Left hindlimb (tissue), 1 donor: Measurements from ENCODE around the gene NLRP6.
A peak's percentile ranks its signal among the peaks of the same experiment; 100 is the strongest.
"Not testable (repeated sequence)": the region's sequence is repeated elsewhere in the genome, so short reads cannot be mapped to it uniquely, and the experiment has no call there.

Experiments used
- DNase-seq: peaks from one replicate; pipeline ENCODE4 v3.0.0-alpha.2; 2018

NLRP6 gene

GRCh38 chr11:282630-283360 lies 4.6 kb downstream of the NLRP6 start:
- DNase-seq: no peak

GRCh38 chr11:283405-284104 lies 5.3 kb downstream of the NLRP6 start:
- no peak for DNase-seq

- DNase-seq: peak; percentile 27
Observed at GRCh38 chr11:284105-285020, 6.2 kb downstream of the NLRP6 start.

- DNase-seq: peak; percentile 16
Observed at GRCh38 chr11:285021-285893, 7.0 kb downstream of the NLRP6 start.

DNA sequence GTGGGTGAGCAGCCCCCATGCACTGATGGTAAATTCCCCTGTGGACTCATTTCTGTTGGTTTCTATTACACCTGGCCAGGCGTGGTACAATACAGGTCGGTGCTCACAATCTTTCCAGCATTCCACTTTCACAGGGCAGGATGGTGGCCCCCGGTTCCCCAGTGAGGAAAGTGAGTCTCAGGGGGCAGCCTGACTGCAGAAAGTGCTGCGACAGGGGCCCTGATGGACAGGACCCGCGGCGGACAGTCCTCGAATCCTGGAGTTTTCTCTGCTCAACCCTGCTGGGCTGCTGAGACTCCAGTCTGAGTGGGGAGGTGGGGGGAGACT lies 7.7 kb downstream of the NLRP6 start:
- no peak for DNase-seq

DNA sequence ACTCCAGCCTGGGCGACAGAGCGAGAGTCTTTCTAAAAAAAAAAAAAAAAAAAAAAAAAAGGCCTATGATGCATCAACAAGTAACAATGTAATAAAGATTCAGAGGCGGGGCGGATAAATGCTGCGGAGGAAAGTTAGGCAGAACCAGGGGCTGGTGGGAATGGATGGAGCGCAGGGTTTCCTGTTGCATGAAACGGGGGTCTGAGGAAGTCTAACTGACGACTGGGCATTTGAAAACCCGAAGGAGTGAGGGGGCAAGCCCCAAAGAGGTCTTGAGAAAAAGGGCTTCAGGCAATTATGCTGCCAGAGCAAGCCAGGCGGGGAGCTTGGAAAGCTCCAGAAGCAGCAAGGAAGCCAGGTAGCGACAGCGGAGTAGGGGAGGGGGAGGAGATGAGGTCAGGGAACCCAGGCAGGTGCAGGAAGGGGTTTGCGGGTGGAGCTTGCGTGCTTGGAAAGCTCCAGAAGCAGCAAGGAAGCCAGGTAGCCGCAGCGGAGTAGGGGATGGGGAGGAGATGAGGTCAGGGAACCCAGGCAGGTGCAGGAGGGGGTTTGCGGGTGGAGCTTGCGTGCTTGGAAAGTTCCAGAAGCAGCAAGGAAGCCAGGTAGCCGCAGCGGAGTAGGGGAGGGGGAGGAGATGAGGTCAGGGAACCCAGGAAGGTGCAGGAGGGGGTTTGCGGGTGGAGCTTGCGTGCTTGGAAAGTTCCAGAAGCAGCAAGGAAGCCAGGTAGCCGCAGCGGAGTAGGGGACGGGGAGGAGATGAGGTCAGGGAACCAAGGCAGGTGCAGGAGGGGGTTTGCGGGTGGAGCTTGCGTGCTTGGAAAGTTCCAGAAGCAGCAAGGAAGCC lies 9.0 kb downstream of the NLRP6 start:
- not testable (repeated sequence) for DNase-seq

- DNase-seq: peak; percentile 21
Observed at GRCh38 chr11:287821-288477, 9.7 kb downstream of the NLRP6 start.

DNA sequence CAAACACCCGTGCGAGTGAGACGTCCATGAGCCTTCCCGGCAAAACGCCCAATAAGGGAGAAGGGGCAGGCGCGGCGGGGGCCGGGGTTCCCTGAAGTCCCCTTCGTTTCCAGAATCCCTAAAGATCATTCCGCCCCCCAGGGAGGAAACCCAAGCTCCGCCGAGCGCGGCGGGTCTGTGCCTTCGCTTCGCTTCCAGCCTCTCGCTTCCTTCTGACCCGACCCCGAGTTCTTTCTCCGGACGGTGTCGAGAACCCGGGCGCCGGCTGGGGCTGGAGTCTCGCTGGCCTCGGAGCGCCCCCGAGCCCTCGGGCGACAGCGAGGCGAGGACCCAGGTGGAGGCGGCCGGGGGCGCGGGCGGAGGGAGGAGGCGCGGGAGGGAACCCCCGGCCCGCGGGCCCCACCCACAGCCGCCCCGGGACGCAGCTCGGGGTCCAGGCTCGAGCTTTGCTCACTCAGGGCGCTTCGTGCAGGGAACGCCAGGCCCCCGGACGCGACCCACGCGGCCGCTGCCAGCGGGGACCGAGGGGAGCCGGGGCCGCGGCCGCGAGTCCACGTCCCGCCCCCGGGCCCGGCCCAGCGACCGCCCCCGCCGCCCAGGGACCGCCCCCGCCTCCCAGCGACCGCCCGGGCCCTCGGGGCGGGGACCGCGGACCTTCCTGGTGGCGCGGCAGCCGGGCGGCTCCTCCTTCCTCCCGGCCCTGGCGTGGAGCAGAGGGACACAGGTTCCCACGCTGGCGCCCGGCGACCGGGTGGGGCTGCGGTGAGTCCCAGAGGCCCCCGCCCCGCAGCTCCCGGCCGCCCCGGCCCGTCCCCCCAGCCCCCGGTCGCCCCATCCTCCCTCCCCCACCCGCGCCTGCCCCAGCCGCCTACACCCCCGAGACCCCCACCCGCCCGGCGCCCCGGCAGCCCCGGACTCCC lies 10.5 kb downstream of the NLRP6 start, which contains the start of gene PGGHG:
Gene PGGHG, plus strand, starts transcription at position 649 of the 920 bp plus-strand sequence. CDS start 691 bp downstream, outside the sequence.
- DNase-seq: peak; percentile 74

- DNase-seq: no peak
Observed at GRCh38 chr11:289398-289711, 11.1 kb downstream of the NLRP6 start.

- DNase-seq: peak; percentile 37
Observed at GRCh38 chr11:289712-290620, 11.8 kb downstream of the NLRP6 start.

DNA sequence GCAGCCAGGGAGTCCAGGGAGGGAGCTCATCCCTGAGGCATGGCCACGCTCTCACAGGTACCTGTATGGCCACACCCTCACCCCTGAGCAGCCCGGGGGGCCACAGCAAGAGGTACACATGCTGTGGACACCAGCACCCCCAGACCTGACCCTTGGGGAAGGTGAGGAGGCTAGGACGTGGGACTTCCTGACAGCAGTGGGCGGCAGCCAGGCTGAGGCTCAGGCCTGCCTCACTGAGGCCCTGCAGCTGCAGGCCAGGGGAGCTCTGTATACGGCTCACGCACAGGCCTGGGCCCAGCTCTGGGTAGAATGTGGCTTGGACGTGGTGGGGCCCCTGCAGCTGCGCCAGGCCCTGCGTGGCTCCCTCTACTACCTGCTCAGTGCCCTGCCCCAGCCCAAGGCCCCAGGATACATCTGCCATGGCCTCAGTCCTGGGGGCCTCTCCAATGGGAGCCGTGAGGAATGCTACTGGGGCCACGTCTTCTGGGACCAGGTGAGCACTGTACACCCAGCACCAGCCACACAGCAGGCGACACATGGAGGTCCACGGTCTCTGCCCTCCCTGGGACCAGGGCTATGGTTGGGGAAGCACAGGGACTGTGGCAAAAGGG lies 12.5 kb downstream of the NLRP6 start:
- DNase-seq: peak; percentile 21

- DNase-seq: peak; percentile 22
Observed at GRCh38 chr11:291281-292210, 13.3 kb downstream of the NLRP6 start.

GRCh38 chr11:292211-293121 lies 14.3 kb downstream of the NLRP6 start:
- DNase-seq: peak; percentile 30

- DNase-seq: peak; percentile 25
Observed at GRCh38 chr11:293271-293851, 15.2 kb downstream of the NLRP6 start.

GRCh38 chr11:293852-294661 lies 15.8 kb downstream of the NLRP6 start:
- DNase-seq: peak; percentile 32
